Heart left ventricle (tissue), 13 donors: ENCODE results near the gene TCEAL9.

Source experiments
- CTCF ChIP-seq, 12 donors: fragments of 200-600 bp; sonication (generic) in 4 of 12; IDR thresholded peaks; one replicate each; pipeline versions ENCODE4 v1.5.0 to v1.8.0; 2018 to 2022; ENCODE audit warnings: antibody characterized with exemption in 12 of 12, mild to moderate bottlenecking in 5 of 12
- POLR2A ChIP-seq, 2 donors: fragments of 450-650 bp; IDR thresholded peaks; one replicate each; pipeline ENCODE4 v1.6.1; 2017; ENCODE audit warnings: antibody characterized with exemption in 2 of 2, mild to moderate bottlenecking in 2 of 2, moderate library complexity in 2 of 2
- donor health status: ischemic (EF 13 %, LVEDD 7.1; RV severe dilation, severe dysfunction).
- donor health status: DM: no; HTN: yes; CAD: no.
- donor health status: DM: no; HTN: no; CAD: no.
- donor health status: ischemic (EF 25% LVEDD 6.9; RV normal size, moderate dysfunction).
- donor health status: ischemic (EF 25% LVEDD 5.7; RV mildly dilated, moderate dysfunction).
- donor health status: ischemic (EF 35%, LVEDD 5.7; RV mildly dilated, moderate dysfunction).
- donor health status: nonischemic (EF 11% LVEDD 7.7; RV severe dilation, severe dysfunction).
- donor health status: DM: yes; HTN: yes; CAD: no.
- donor health status: PGD.
- donor health status: ischemic (EF 29% LVEDD 5.4; RV normal size, mild dysfunction).
- donor health status: nonischemic (EF 23%, LVEDD 6.1; RV moderate dilation, normal function).

- TF ChIP-seq CTCF (IDR thresholded peaks at IDR 0.05) = no peak
- TF ChIP-seq POLR2A (IDR thresholded peaks at IDR 0.05) = no peak
These were observed 44.6 kb downstream of the TCEAL9 start for GRCh38 chrX:103400931-103401330.
